K562 (cell line): ENCODE data around the gene XIRP1. TPM values are rescaled to one million over a fixed set of nuclear protein-coding genes. Genes with fewer than 3 reads are reported as not detected.

Experiments
- CAMTA2 ChIP-seq: fragments of 250-450 bp; sonication (Bioruptor Pico); conservative IDR thresholded peaks from 2 replicates; pipeline ENCODE4 v1.5.1; 2022
- CBFA2T3 ChIP-seq: fragments of 450-650 bp; IDR thresholded peaks from 2 replicates; pipeline ENCODE4 v1.6.1; 2017
- CREM ChIP-seq: IDR thresholded peaks from 2 replicates; pipeline ENCODE4 v1.6.1; 2014; ENCODE audit warnings: antibody characterized with exemption, low read depth
- ERF ChIP-seq: fragments of 450-650 bp; formaldehyde crosslinking; IDR thresholded peaks from 2 replicates; pipeline ENCODE4 v1.4.0; 2020; ENCODE audit warnings: mild to moderate bottlenecking, mixed read lengths
- ETV6 ChIP-seq, 3 experiments: fragments of 150-350 bp in 1 of 3; sonication (generic) in 1 of 3; formaldehyde crosslinking in 1 of 3; IDR thresholded peaks; 2 replicates each; pipeline versions ENCODE4 v1.6.1 to v1.8.0; 2014 to 2022; ENCODE audit warnings: borderline replicate concordance in 2 of 3, low read depth in 2 of 3, antibody characterized with exemption in 1 of 3, low read length in 1 of 3, mild to moderate bottlenecking in 1 of 3, missing genetic modification reagents in 1 of 3
- GABPB1 ChIP-seq: sonication (generic); formaldehyde crosslinking; IDR thresholded peaks from 2 replicates; pipeline ENCODE4 v1.8.0; 2022; ENCODE audit warnings: mild to moderate bottlenecking, missing genetic modification reagents
- HDAC1 ChIP-seq, 2 experiments: fragments of 450-650 bp; IDR thresholded peaks; 2 replicates each; pipeline ENCODE4 v1.6.1; 2016 to 2017; ENCODE audit warnings: inconsistent platforms in 1 of 2, mild to moderate bottlenecking in 1 of 2, moderate library complexity in 1 of 2
- KDM1A ChIP-seq, 2 experiments: fragments of 450-650 bp; IDR thresholded peaks; 2 replicates each; pipeline ENCODE4 v1.6.1; 2016; ENCODE audit warnings: mild to moderate bottlenecking in 2 of 2
- MYNN ChIP-seq, 2 experiments: sonication (generic); formaldehyde crosslinking in 1 of 2; IDR thresholded peaks; 2 replicates each; pipeline versions ENCODE4 v1.5.0 to v1.6.1; 2016 to 2020; ENCODE audit warnings: antibody characterized with exemption in 1 of 2, missing genetic modification reagents in 1 of 2
- NCOR1 ChIP-seq: fragments of 450-650 bp; IDR thresholded peaks from 2 replicates; pipeline ENCODE4 v1.6.1; 2016; ENCODE audit warnings: mild to moderate bottlenecking, moderate library complexity
- NEUROD1 ChIP-seq: fragments of 150-350 bp; IDR thresholded peaks from 2 replicates; pipeline ENCODE4 v1.6.1; 2014; ENCODE audit warnings: borderline replicate concordance, low read length, low read depth; ENCODE audit not compliant: partially characterized antibody
- NFRKB ChIP-seq: fragments of 450-650 bp; IDR thresholded peaks from 2 replicates; pipeline ENCODE4 v1.6.1; 2016; ENCODE audit warnings: low read depth
- NR2C2 ChIP-seq, 2 experiments: fragments of 200-800 bp in 1 of 2; sonication (Bioruptor generic) in 1 of 2; sonication (generic) in 1 of 2; formaldehyde crosslinking in 1 of 2; IDR thresholded peaks; 2 replicates each; pipeline versions ENCODE4 v1.6.1 to v1.8.0; 2016 to 2022; ENCODE audit warnings: mild to moderate bottlenecking in 1 of 2, missing compliant biosample characterization in 1 of 2, missing genetic modification characterization in 1 of 2, missing genetic modification reagents in 1 of 2
- RAD51 ChIP-seq: fragments of 450-650 bp; IDR thresholded peaks from 2 replicates; pipeline ENCODE4 v1.7.1; 2016; ENCODE audit warnings: low read depth, mild to moderate bottlenecking, borderline replicate concordance
- RBBP5 ChIP-seq: fragments of 200-600 bp; sonication (generic); IDR thresholded peaks from 2 replicates; pipeline ENCODE4 v1.6.1; 2012; ENCODE audit warnings: borderline replicate concordance, mild to moderate bottlenecking, low read length, control low read depth, inconsistent platforms; ENCODE audit not compliant: insufficient read depth, poor library complexity, severe bottlenecking
- SREBF2 ChIP-seq: sonication (generic); formaldehyde crosslinking; IDR thresholded peaks from 2 replicates; pipeline ENCODE4 v1.4.0; 2020; ENCODE audit warnings: mild to moderate bottlenecking, missing genetic modification reagents
- ZC3H8 ChIP-seq: fragments of 450-650 bp; IDR thresholded peaks from 2 replicates; pipeline ENCODE4 v1.6.1; 2017
- ZNF589 ChIP-seq: fragments of 200-800 bp; sonication (Bioruptor generic); IDR thresholded peaks from 2 replicates; pipeline ENCODE4 v1.6.1; 2016; ENCODE audit warnings: low read depth, missing genetic modification characterization, missing compliant biosample characterization
- polyA plus RNA-seq, 8 experiments: library from polyadenylated mRNA; depleted of rRNA in 4 of 8; stranded (reverse) in 5 of 8; unstranded in 3 of 8; fragments of >200 nt; fragmentation: Nextera tagmentation in 2 of 8; fragmentation: Illumina TruSeq in 1 of 8; extraction: Ambion mirVana in 2 of 8; extraction: Trizol in 1 of 8; gene quantifications; 2 replicates each; pipeline versions ENCODE4 v1.2.1 to v1.2.3, GENCODE V29; 2011 to 2014; ENCODE audit warnings: inconsistent platforms in 1 of 8, missing spikeins in 1 of 8
- total RNA-seq, 7 experiments: library from RNA; depleted of rRNA in 6 of 7; stranded (reverse); fragments of >200 nt in 6 of 7; fragmentation: Illumina TruSeq in 2 of 7; extraction: Trizol in 2 of 7; gene quantifications; 2 replicates each; pipeline versions ENCODE4 v1.2.1 to v1.2.3, GENCODE V29; 2011 to 2021; ENCODE audit warnings: low replicate concordance in 1 of 7
- TF ChIP-seq, protein P1 (sequence below): fragments of 450-650 bp; conservative IDR thresholded peaks from 2 replicates; pipeline ENCODE4 v1.6.1; 2016; ENCODE audit warnings: missing genetic modification characterization, low read depth, mild to moderate bottlenecking, missing compliant biosample characterization, moderate library complexity
- TF ChIP-seq, protein P2 (sequence below): fragments of 450-650 bp; formaldehyde crosslinking; conservative IDR thresholded peaks from 2 replicates; pipeline ENCODE4 v1.4.0; 2022; ENCODE audit warnings: mild to moderate bottlenecking, missing genetic modification characterization
- TF ChIP-seq, protein P3 (sequence below): fragments of 250-450 bp; sonication (Bioruptor Pico); IDR thresholded peaks from 2 replicates; pipeline ENCODE4 v1.8.0; 2022; ENCODE audit warnings: inconsistent platforms

XIRP1 gene
- total and polyA plus RNA-seq, 9 of the 15 experiments (the other 6 are each of a cell fraction or from before 2014, with no cell fraction given), result 0.03 to 0.27 (median 0.08) TPM; not detected in 3

DNA sequence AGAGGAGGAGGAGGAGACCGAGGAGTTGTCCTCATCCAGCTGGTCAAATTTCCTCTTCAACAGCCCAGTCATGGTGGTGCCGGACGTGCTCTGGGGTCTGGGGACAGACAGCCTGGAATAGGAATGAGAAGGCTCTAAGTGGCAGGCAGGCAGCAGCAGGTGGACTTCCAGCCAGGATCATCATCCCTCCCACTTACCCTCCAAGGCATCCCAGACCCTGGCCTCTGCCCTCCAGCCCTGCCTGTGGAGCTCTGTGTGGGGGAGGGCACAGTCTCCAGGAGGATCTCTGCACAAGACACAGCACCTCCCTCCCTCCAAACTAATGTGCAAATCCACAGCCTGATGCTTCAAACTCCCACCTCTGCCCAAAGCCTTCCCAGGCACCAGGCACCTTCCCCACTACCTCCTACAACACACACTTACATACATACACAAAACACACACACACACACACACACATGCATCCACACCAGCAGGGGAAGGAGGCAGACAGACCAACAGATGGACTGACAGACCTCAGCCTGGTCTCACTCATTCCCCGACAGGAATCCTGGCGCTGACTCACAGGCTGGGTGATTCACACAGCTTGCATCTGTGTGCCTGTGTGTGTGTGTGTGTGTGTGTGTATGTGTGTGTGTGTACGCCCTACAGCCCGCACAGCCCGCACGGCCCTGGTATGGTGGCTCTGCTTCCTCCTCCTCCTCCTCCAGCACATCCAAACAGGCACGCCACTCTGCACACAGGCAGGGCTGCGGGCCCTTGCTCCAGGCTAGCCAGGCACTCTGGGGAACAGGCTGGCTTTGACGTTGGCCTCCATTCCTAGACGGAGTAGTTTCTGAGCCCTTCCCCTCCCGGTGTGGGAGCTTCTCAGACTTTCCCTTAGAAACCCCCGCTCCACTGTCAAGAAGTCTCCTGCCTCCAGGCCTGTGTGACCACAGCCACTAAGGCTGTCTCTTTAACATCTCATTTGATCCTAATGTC lies 45.5 kb downstream of the XIRP1 start (continued):
- peak; percentile 46 for TF ChIP-seq NEUROD1
- no peak for TF ChIP-seq SREBF2 (CRISPR knock-in tag)
- TF ChIP-seq NR2C2 (CRISPR knock-in tag; IDR thresholded peaks at IDR 0.05), result peak; percentile 65; the same call in 1 of the 2 replicates
- TF ChIP-seq NR2C2 (tag; IDR thresholded peaks at IDR 0.05), result no peak
- TF ChIP-seq NFRKB, result no peak
- TF ChIP-seq ZC3H8, result no peak
- TF ChIP-seq NCOR1, result peak; percentile 62
- TF ChIP-seq, protein P1, sequence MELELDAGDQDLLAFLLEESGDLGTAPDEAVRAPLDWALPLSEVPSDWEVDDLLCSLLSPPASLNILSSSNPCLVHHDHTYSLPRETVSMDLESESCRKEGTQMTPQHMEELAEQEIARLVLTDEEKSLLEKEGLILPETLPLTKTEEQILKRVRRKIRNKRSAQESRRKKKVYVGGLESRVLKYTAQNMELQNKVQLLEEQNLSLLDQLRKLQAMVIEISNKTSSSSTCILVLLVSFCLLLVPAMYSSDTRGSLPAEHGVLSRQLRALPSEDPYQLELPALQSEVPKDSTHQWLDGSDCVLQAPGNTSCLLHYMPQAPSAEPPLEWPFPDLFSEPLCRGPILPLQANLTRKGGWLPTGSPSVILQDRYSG, result no peak
- no peak for TF ChIP-seq CAMTA2
- peak; percentile 60 for TF ChIP-seq CBFA2T3
- peak in 1 of 2 experiments; percentile 70; a peak in 2 of 4 replicates for TF ChIP-seq HDAC1 (IDR thresholded peaks at IDR 0.05)
- TF ChIP-seq GABPB1 (CRISPR knock-in tag), result peak; percentile 42; the same call in 1 of the 2 replicates
- TF ChIP-seq ETV6 (IDR thresholded peaks at IDR 0.05; ENCODE audit: borderline replicate concordance in 1 of 2, low read depth in 2 of 2, low read length in 1 of 2), result no peak
- 0 out of 2 replicates have a peak, but pooled peaks have one; percentile 29 for TF ChIP-seq ETV6 (CRISPR knock-in tag; IDR thresholded peaks at IDR 0.05; ENCODE audit: borderline replicate concordance)
- TF ChIP-seq, protein P2, sequence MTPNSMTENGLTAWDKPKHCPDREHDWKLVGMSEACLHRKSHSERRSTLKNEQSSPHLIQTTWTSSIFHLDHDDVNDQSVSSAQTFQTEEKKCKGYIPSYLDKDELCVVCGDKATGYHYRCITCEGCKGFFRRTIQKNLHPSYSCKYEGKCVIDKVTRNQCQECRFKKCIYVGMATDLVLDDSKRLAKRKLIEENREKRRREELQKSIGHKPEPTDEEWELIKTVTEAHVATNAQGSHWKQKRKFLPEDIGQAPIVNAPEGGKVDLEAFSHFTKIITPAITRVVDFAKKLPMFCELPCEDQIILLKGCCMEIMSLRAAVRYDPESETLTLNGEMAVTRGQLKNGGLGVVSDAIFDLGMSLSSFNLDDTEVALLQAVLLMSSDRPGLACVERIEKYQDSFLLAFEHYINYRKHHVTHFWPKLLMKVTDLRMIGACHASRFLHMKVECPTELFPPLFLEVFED (CRISPR knock-in tag), result peak; percentile 61; the same call in 1 of the 2 replicates
- TF ChIP-seq, protein P3, sequence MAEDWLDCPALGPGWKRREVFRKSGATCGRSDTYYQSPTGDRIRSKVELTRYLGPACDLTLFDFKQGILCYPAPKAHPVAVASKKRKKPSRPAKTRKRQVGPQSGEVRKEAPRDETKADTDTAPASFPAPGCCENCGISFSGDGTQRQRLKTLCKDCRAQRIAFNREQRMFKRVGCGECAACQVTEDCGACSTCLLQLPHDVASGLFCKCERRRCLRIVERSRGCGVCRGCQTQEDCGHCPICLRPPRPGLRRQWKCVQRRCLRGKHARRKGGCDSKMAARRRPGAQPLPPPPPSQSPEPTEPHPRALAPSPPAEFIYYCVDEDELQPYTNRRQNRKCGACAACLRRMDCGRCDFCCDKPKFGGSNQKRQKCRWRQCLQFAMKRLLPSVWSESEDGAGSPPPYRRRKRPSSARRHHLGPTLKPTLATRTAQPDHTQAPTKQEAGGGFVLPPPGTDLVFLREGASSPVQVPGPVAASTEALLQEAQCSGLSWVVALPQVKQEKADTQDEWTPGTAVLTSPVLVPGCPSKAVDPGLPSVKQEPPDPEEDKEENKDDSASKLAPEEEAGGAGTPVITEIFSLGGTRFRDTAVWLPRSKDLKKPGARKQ (CRISPR knock-in tag), result no peak
- TF ChIP-seq ZNF589 (CRISPR knock-in tag), result no peak
- 0 out of 2 replicates have a peak, but pooled peaks have one; percentile 28 for TF ChIP-seq ERF (CRISPR knock-in tag)
- peak; percentile 5 for TF ChIP-seq RBBP5
- peak; percentile 70; the same call in 1 of the 2 replicates for TF ChIP-seq MYNN (IDR thresholded peaks at IDR 0.05)
- TF ChIP-seq MYNN (CRISPR knock-in tag; IDR thresholded peaks at IDR 0.05), result no peak
- peak; percentile 76 for TF ChIP-seq CREM
- no peak for TF ChIP-seq RAD51
- TF ChIP-seq KDM1A (IDR thresholded peaks at IDR 0.05), result peak; percentile 16 to 54; a peak in 2 of 4 replicates
